CD14-positive monocyte (primary cell): Measurements from ENCODE around the gene SCUBE3. TPM values are rescaled to one million over a fixed set of nuclear protein-coding genes. Genes with fewer than 3 reads are reported as not detected.

Source experiments
- DNase-seq, 3 donors: peaks; one replicate each; pipeline ENCODE4 v3.0.0-alpha.2; 2011 to 2022
- H2AFZ ChIP-seq: 2 replicates; pipeline ENCODE4 v1.6.0; 2012; ENCODE audit warnings: mild to moderate bottlenecking, low read depth, low read length, inconsistent platforms; ENCODE audit not compliant: insufficient read depth, poor library complexity, severe bottlenecking
- H3K27ac ChIP-seq, 2 donors: 1 replicate in 1 of 2; 2 replicates in 1 of 2; pipeline ENCODE4 v1.5.1; 2012 to 2013; ENCODE audit warnings: low read length in 2 of 2, control low read depth in 1 of 2, inconsistent platforms in 1 of 2, low read depth in 1 of 2, mild to moderate bottlenecking in 1 of 2
- H3K27me3 ChIP-seq, 2 donors: one replicate each; pipeline versions ENCODE4 v1.6.0 to v1.6.1; 2011 to 2013; ENCODE audit warnings: low read length in 2 of 2; ENCODE audit not compliant: control insufficient read depth in 2 of 2, insufficient read depth in 2 of 2
- H3K36me3 ChIP-seq, 2 donors: replicated peaks in 1 of 2; 1 replicate in 1 of 2; 2 replicates in 1 of 2; pipeline versions ENCODE4 v1.5.1 to v1.6.1; 2012 to 2013; ENCODE audit warnings: low read length in 2 of 2, control low read depth in 1 of 2, inconsistent platforms in 1 of 2, mild to moderate bottlenecking in 1 of 2; ENCODE audit not compliant: insufficient read depth in 2 of 2, control insufficient read depth in 1 of 2
- H3K4me1 ChIP-seq, 2 donors: 1 replicate in 1 of 2; 2 replicates in 1 of 2; pipeline versions ENCODE4 v1.5.1 to v1.6.1; 2012 to 2013; ENCODE audit warnings: low read length in 2 of 2, control low read depth in 1 of 2, inconsistent platforms in 1 of 2, mild to moderate bottlenecking in 1 of 2, moderate library complexity in 1 of 2; ENCODE audit not compliant: insufficient read depth in 2 of 2, control insufficient read depth in 1 of 2
- H3K4me2 ChIP-seq: replicated peaks from 2 replicates; pipeline ENCODE3; 2012; ENCODE audit warnings: low read length, moderate library complexity, mild to moderate bottlenecking; ENCODE audit not compliant: poor library complexity, severe bottlenecking; ENCODE audit errors: extremely low read depth
- H3K4me3 ChIP-seq, 3 experiments: fragments of 200-600 bp in 1 of 3; sonication (generic) in 1 of 3; replicated peaks in 1 of 3; 1 replicate in 2 of 3; 2 replicates in 1 of 3; pipeline ENCODE4 v1.5.1; 2011 to 2013; ENCODE audit warnings: low read length in 3 of 3, mild to moderate bottlenecking in 3 of 3, control low read depth in 2 of 3, low read depth in 2 of 3, inconsistent platforms in 1 of 3, moderate library complexity in 1 of 3
- H3K79me2 ChIP-seq: 2 replicates; pipeline ENCODE4 v1.6.0; 2012; ENCODE audit warnings: mild to moderate bottlenecking, control low read depth, inconsistent platforms, low read length, moderate library complexity; ENCODE audit not compliant: insufficient read depth
- H3K9ac ChIP-seq: 2 replicates; pipeline ENCODE4 v1.6.0; 2017; ENCODE audit warnings: low read length, mild to moderate bottlenecking; ENCODE audit not compliant: insufficient read depth, poor library complexity, severe bottlenecking
- H3K9me3 ChIP-seq, 2 donors: replicated peaks in 1 of 2; 1 replicate in 1 of 2; 2 replicates in 1 of 2; pipeline versions ENCODE4 v1.5.1 to v1.6.1; 2012 to 2013; ENCODE audit warnings: low read length in 2 of 2, control low read depth in 1 of 2; ENCODE audit not compliant: control insufficient read depth in 1 of 2, insufficient read depth in 1 of 2
- H4K20me1 ChIP-seq: 2 replicates; pipeline ENCODE4 v1.6.0; 2012; ENCODE audit warnings: mild to moderate bottlenecking, low read length, control low read depth, moderate library complexity; ENCODE audit not compliant: insufficient read depth
- H3K27ac Mint-ChIP-seq, 7 donors: one replicate each; pipeline ENCODE4 v1.8.0; 2020; ENCODE audit warnings: mild to moderate bottlenecking in 7 of 7, mixed read lengths in 7 of 7, moderate library complexity in 6 of 7, inconsistent platforms in 2 of 7
- H3K27me3 Mint-ChIP-seq, 3 donors: one replicate each; pipeline ENCODE4 v1.8.0; 2021 to 2022; ENCODE audit warnings: low read depth in 3 of 3, mild to moderate bottlenecking in 3 of 3, mixed read lengths in 3 of 3, moderate library complexity in 3 of 3, inconsistent platforms in 1 of 3
- H3K36me3 Mint-ChIP-seq, 2 donors: one replicate each; pipeline ENCODE4 v1.8.0; 2020; ENCODE audit warnings: mixed read lengths in 2 of 2, inconsistent platforms in 1 of 2, mild to moderate bottlenecking in 1 of 2
- H3K4me1 Mint-ChIP-seq: one replicate; pipeline ENCODE4 v1.8.0; 2020; ENCODE audit warnings: mild to moderate bottlenecking, mixed read lengths
- H3K4me3 Mint-ChIP-seq, 2 donors: one replicate each; pipeline ENCODE4 v1.8.0; 2020; ENCODE audit warnings: mild to moderate bottlenecking in 2 of 2, mixed read lengths in 2 of 2, moderate library complexity in 1 of 2
- H3K9me3 Mint-ChIP-seq, 7 donors: one replicate each; pipeline ENCODE4 v1.8.0; 2020 to 2022; ENCODE audit warnings: mixed read lengths in 7 of 7, mild to moderate bottlenecking in 6 of 7, moderate library complexity in 6 of 7, inconsistent platforms in 2 of 7
- WGBS: methylation state at CpG from one replicate; pipeline ENCODE4 v1.1.5; 2013; ENCODE audit warnings: missing lambda C conversion rate; ENCODE audit not compliant: insufficient coverage; 5-methylcytosine and 5-hydroxymethylcytosine counted together
- intact Hi-C, 2 donors: fragments of 100-400 bp; cut with micrococcal nuclease; formaldehyde crosslinking; loops; one replicate each; pipeline versions ENCODE4 v1.15.0 to v1.15.1; 2023
- polyA plus RNA-seq, 3 donors: library from polyadenylated mRNA; depleted of rRNA in 1 of 3; unstranded in 2 of 3; stranded (reverse) in 1 of 3; fragments of 300-500 nt in 2 of 3; fragments of >200 nt in 1 of 3; fragmentation: Illumina TruSeq in 2 of 3; gene quantifications; 1 replicate in 2 of 3; 2 replicates in 1 of 3; pipeline ENCODE4 v1.2.3, GENCODE V29; 2012 to 2021
- TF ChIP-seq, protein P1 (sequence below): fragments of 200-600 bp; IDR thresholded peaks from one replicate; pipeline ENCODE4 v1.8.0; 2022; ENCODE audit warnings: antibody characterized with exemption, mild to moderate bottlenecking

The SCUBE3 gene
- polyA plus RNA-seq, 3 donors: not detected

- H3K9me3 ChIP-seq: no peaks in the 10 kb centered on the region
- intact Hi-C loops: no loop called here
- no peaks in the 10 kb centered on the region for H3K36me3 ChIP-seq
- no peak for DNase-seq
- H3K27ac Mint-ChIP-seq: no peak overlapping the region
- H4K20me1 ChIP-seq: no peaks in the 10 kb centered on the region
- no peaks in the 10 kb centered on the region for H3K79me2 ChIP-seq
- H3K4me2 ChIP-seq: no peak overlapping the region
- no peak overlapping the region for H3K27ac ChIP-seq
- TF ChIP-seq, protein P1, sequence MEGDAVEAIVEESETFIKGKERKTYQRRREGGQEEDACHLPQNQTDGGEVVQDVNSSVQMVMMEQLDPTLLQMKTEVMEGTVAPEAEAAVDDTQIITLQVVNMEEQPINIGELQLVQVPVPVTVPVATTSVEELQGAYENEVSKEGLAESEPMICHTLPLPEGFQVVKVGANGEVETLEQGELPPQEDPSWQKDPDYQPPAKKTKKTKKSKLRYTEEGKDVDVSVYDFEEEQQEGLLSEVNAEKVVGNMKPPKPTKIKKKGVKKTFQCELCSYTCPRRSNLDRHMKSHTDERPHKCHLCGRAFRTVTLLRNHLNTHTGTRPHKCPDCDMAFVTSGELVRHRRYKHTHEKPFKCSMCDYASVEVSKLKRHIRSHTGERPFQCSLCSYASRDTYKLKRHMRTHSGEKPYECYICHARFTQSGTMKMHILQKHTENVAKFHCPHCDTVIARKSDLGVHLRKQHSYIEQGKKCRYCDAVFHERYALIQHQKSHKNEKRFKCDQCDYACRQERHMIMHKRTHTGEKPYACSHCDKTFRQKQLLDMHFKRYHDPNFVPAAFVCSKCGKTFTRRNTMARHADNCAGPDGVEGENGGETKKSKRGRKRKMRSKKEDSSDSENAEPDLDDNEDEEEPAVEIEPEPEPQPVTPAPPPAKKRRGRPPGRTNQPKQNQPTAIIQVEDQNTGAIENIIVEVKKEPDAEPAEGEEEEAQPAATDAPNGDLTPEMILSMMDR: no peak
- H3K4me3 ChIP-seq: no peak overlapping the region
- peaks cover 0 to 7% (median 0%) of the 10 kb centered on the region in 7 donors for H3K9me3 Mint-ChIP-seq
- H3K36me3 Mint-ChIP-seq: peaks cover 0 to 3% of the 10 kb centered on the region in 2 donors
- H3K4me1 ChIP-seq: peaks cover 7 to 9% of the 10 kb centered on the region in 2 donors
- peaks cover 11% of the 10 kb centered on the region for H3K4me1 Mint-ChIP-seq
- H3K9ac ChIP-seq: no peak overlapping the region
- H3K27me3 Mint-ChIP-seq: peaks cover 42 to 75% (median 62%) of the 10 kb centered on the region in 3 donors
- no CpG with 5 or more reads among the region's 4 CpGs for WGBS
- H3K4me3 Mint-ChIP-seq: peak overlapping the region in 1 of 2 donors; percentile 43
- no peak overlapping the region for H2AFZ ChIP-seq
- H3K27me3 ChIP-seq: peaks cover 36 to 58% of the 10 kb centered on the region in 2 donors
These were observed 6.0 kb downstream of the SCUBE3 start for GRCh38 chr6:35219683-35220326.

GRCh38 chr6:35220711-35221110 lies 7.0 kb downstream of the SCUBE3 start:
- H3K36me3 Mint-ChIP-seq: peaks cover 0 to 2% of the 10 kb centered on the region in 2 donors
- H3K4me1 ChIP-seq: peaks cover 7 to 9% of the 10 kb centered on the region in 2 donors
- H3K27ac Mint-ChIP-seq: peak overlapping the region in 1 of 7 donors; percentile 1
- H3K27ac ChIP-seq: no peak overlapping the region
- no peak overlapping the region for H3K4me3 ChIP-seq
- H3K27me3 ChIP-seq: peaks cover 27 to 52% of the 10 kb centered on the region in 2 donors
- peaks cover 0 to 5% (median 0%) of the 10 kb centered on the region in 7 donors for H3K9me3 Mint-ChIP-seq
- peak overlapping the region in 1 of 2 donors; percentile 18 for H3K4me3 Mint-ChIP-seq
- H3K36me3 ChIP-seq: no peaks in the 10 kb centered on the region
- intact Hi-C loops: no loop called here
- no peak for DNase-seq
- H4K20me1 ChIP-seq: no peaks in the 10 kb centered on the region
- no peak overlapping the region for H2AFZ ChIP-seq
- no peaks in the 10 kb centered on the region for H3K9me3 ChIP-seq
- TF ChIP-seq, protein P1: no peak
- H3K79me2 ChIP-seq: no peaks in the 10 kb centered on the region
- peaks cover 33 to 66% (median 52%) of the 10 kb centered on the region in 3 donors for H3K27me3 Mint-ChIP-seq
- no peak overlapping the region for H3K4me2 ChIP-seq
- no CpG with 5 or more reads among the region's 1 CpG for WGBS
- peaks cover 11% of the 10 kb centered on the region for H3K4me1 Mint-ChIP-seq
- no peak overlapping the region for H3K9ac ChIP-seq
